Endothelial cell of umbilical vein (primary cell): Measurements from ENCODE around the gene KCNG2. TPM values are rescaled to one million over a fixed set of nuclear protein-coding genes. Genes with fewer than 3 reads are reported as not detected.

Experiments used
- BruUV-seq: library from RNA; stranded (reverse); fragments of 400-500 nt; replicated peaks from 2 replicates; lab custom pipeline; 2021; lab: Mats Ljungman, UMichigan
- CTCF ChIA-PET: fragments of 300-600, 350-600 bp; sonication (Branson Sonifier 250); formaldehyde crosslinking; loops from one replicate; lab custom pipeline; 2021; ENCODE audit warnings: antibody characterized with exemption, inconsistent platforms; lab: Charles Lee
- POLR2A ChIA-PET: fragments of 300-600, 350-600 bp; sonication (Branson Sonifier 250); formaldehyde crosslinking; loops from one replicate; lab custom pipeline; 2021; ENCODE audit warnings: antibody characterized with exemption, inconsistent platforms; lab: Charles Lee
- DNase-seq: peaks from one replicate; pipeline ENCODE4 v3.0.0-alpha.2; 2011; ENCODE audit warnings: low read depth, low spot score
- FAIRE-seq: peaks from 2 replicates; lab custom pipeline; 2011; peaks lifted over from hg19 to GRCh38; lab: Jason Lieb, UNC
- H2AFZ ChIP-seq: 2 replicates; pipeline ENCODE4 v1.6.0; 2012; ENCODE audit warnings: low read depth, low read length, control low read depth, inconsistent platforms
- H3K27ac ChIP-seq: 2 replicates; pipeline ENCODE4 v1.5.1; 2011; ENCODE audit warnings: low read depth, mild to moderate bottlenecking, control low read depth, low read length, moderate library complexity; ENCODE audit not compliant: insufficient read depth
- H3K27me3 ChIP-seq, 2 experiments: 2 replicates each; pipeline versions ENCODE4 v1.6.0 to v1.6.1; 2011; ENCODE audit warnings: low read length in 2 of 2, mixed read lengths in 1 of 2; ENCODE audit not compliant: control insufficient read depth in 2 of 2, insufficient read depth in 2 of 2
- H3K36me3 ChIP-seq, 2 experiments: 2 replicates in 1 of 2; 3 replicates in 1 of 2; pipeline ENCODE4 v1.5.1; 2011; ENCODE audit warnings: low read length in 2 of 2, mild to moderate bottlenecking in 1 of 2, moderate library complexity in 1 of 2; ENCODE audit not compliant: control insufficient read depth in 2 of 2, insufficient read depth in 2 of 2; ENCODE audit errors: extremely low read depth in 1 of 2
- H3K4me1 ChIP-seq: 3 replicates; pipeline ENCODE4 v1.5.1; 2011; ENCODE audit warnings: mild to moderate bottlenecking, low read length; ENCODE audit not compliant: control insufficient read depth, insufficient read depth; ENCODE audit errors: extremely low read depth
- H3K4me2 ChIP-seq: 2 replicates; pipeline ENCODE4 v1.6.1; 2011; ENCODE audit warnings: low read length, control low read depth, mixed read lengths; ENCODE audit not compliant: insufficient read depth
- H3K4me3 ChIP-seq, 3 experiments: fragments of 200-600 bp in 1 of 3; sonication (generic), shearing (Covaris generic) in 1 of 3; replicated peaks in 1 of 3; 2 replicates each; pipeline ENCODE4 v1.5.1; 2011 to 2016; ENCODE audit warnings: control low read depth in 3 of 3, low read length in 3 of 3, mild to moderate bottlenecking in 2 of 3, inconsistent platforms in 1 of 3, low read depth in 1 of 3, moderate library complexity in 1 of 3; ENCODE audit not compliant: insufficient read depth in 1 of 3
- H3K79me2 ChIP-seq: 2 replicates; pipeline ENCODE4 v1.6.0; 2012; ENCODE audit warnings: low read length, inconsistent platforms; ENCODE audit not compliant: control insufficient read depth, insufficient read depth
- H3K9ac ChIP-seq: replicated peaks from 2 replicates; pipeline ENCODE3; 2011; ENCODE audit warnings: low read length, control low read depth; ENCODE audit not compliant: insufficient read depth; ENCODE audit errors: extremely low read depth
- H3K9me1 ChIP-seq: replicated peaks from 3 replicates; pipeline ENCODE4 v1.6.0; 2011; ENCODE audit warnings: mild to moderate bottlenecking, low read length; ENCODE audit not compliant: control insufficient read depth, insufficient read depth; ENCODE audit errors: extremely low read depth
- H3K9me3 ChIP-seq: replicated peaks from 2 replicates; pipeline ENCODE4 v1.5.1; 2012; ENCODE audit warnings: low read length, inconsistent platforms; ENCODE audit not compliant: control insufficient read depth, insufficient read depth
- H4K20me1 ChIP-seq: replicated peaks from 2 replicates; pipeline ENCODE3; 2011; ENCODE audit warnings: mild to moderate bottlenecking, low read length; ENCODE audit not compliant: control insufficient read depth, insufficient read depth; ENCODE audit errors: extremely low read depth
- CTCF ChIP-seq, 2 donors: IDR thresholded peaks; 1 replicate in 1 of 2; 2 replicates in 1 of 2; pipeline ENCODE4 v1.5.1; 2011; ENCODE audit warnings: low read length in 2 of 2, mild to moderate bottlenecking in 2 of 2, moderate library complexity in 2 of 2, control low read depth in 1 of 2, inconsistent platforms in 1 of 2, low read depth in 1 of 2; ENCODE audit not compliant: insufficient read depth in 1 of 2; ENCODE audit errors: extremely low read depth in 1 of 2
- EZH2 ChIP-seq: IDR thresholded peaks from 2 replicates; pipeline ENCODE4 v1.6.1; 2012; ENCODE audit warnings: borderline replicate concordance, low read depth, mild to moderate bottlenecking, moderate library complexity, low read length, inconsistent platforms; ENCODE audit not compliant: severe bottlenecking
- FOS ChIP-seq: IDR thresholded peaks from 2 replicates; pipeline ENCODE4 v1.6.1; 2011; ENCODE audit warnings: mild to moderate bottlenecking, low read length, moderate library complexity, borderline replicate concordance; ENCODE audit not compliant: insufficient read depth
- GATA2 ChIP-seq: IDR thresholded peaks from 2 replicates; pipeline ENCODE4 v1.7.0; 2011; ENCODE audit warnings: low read depth, mild to moderate bottlenecking, moderate library complexity, mixed read lengths, low read length; ENCODE audit not compliant: insufficient read length, insufficient read depth
- JUN ChIP-seq: IDR thresholded peaks from 2 replicates; pipeline ENCODE4 v1.6.1; 2011; ENCODE audit warnings: borderline replicate concordance, low read depth; ENCODE audit not compliant: insufficient read length, insufficient read depth
- MAX ChIP-seq: IDR thresholded peaks from 2 replicates; pipeline ENCODE4 v1.6.1; 2011; ENCODE audit not compliant: insufficient read depth, insufficient read length
- MYC ChIP-seq: IDR thresholded peaks from one replicate; pipeline ENCODE4 v1.6.1; 2011; ENCODE audit warnings: mild to moderate bottlenecking, low read depth, low read length
- POLR2A ChIP-seq: IDR thresholded peaks from 2 replicates; pipeline ENCODE4 v1.6.1; 2012; ENCODE audit warnings: low read depth, mild to moderate bottlenecking, control low read depth, low read length
- POLR2AphosphoS5 ChIP-seq: IDR thresholded peaks from 2 replicates; pipeline ENCODE4 v1.6.1; 2012; ENCODE audit warnings: low read depth, mild to moderate bottlenecking, control low read depth, low read length, moderate library complexity; ENCODE audit not compliant: insufficient read depth
- dilution Hi-C: fragments of 300-500 bp; cut with MboI; formaldehyde crosslinking; loops from one replicate; pipeline ENCODE4 v1.15.0; 2019; ENCODE audit warnings: low sequenced_read_pairs; ENCODE audit not compliant: extremely low pct_ligation_motif_present
- intact Hi-C: fragments of 100-400 bp; cut with micrococcal nuclease; formaldehyde crosslinking; loops from one replicate; pipeline ENCODE4 v1.10.0; 2022
- polyA plus RNA-seq, 4 experiments: library from polyadenylated mRNA; depleted of rRNA in 3 of 4; stranded (reverse) in 3 of 4; unstranded in 1 of 4; fragments of >200 nt; gene quantifications; 2 replicates each; pipeline versions ENCODE4 v1.2.1 to v1.2.3, GENCODE V29; 2011 to 2012; ENCODE audit warnings: missing spikeins in 1 of 4
- total RNA-seq: library from RNA; stranded (reverse); gene quantifications from 2 replicates; pipeline ENCODE4 v1.2.3, GENCODE V29; 2021

The KCNG2 gene
- total and polyA plus RNA-seq, 2 donors (not counting 3 experiments of a cell fraction or from before 2014, with no cell fraction given): not detected

GRCh38 chr18:79938196-79938595 is 140.5 kb downstream of the KCNG2 start:
- H2AFZ ChIP-seq: no peak overlapping the region
- intact Hi-C loops (no loop called here), dilution Hi-C loops (no loop called here)
- FAIRE-seq: no peak
- H3K9me1 ChIP-seq: no peaks in the 10 kb centered on the region
- no peaks in the 10 kb centered on the region for H4K20me1 ChIP-seq
- CTCF ChIA-PET: no interaction called here
- no peaks in the 10 kb centered on the region for H3K27me3 ChIP-seq
- POLR2A ChIA-PET: no interaction called here
- H3K4me2 ChIP-seq: no peak overlapping the region
- no peaks in the 10 kb centered on the region for H3K9me3 ChIP-seq
- BruUV-seq: no TSS peak
- H3K79me2 ChIP-seq: peaks cover 28% of the 10 kb centered on the region
- H3K9ac ChIP-seq: no peak overlapping the region
- TF ChIP-seq POLR2A: no peak
- no peak for TF ChIP-seq POLR2AphosphoS5
- TF ChIP-seq JUN: no peak
- TF ChIP-seq EZH2: no peak
- no peak for TF ChIP-seq FOS
- no peak for TF ChIP-seq MYC
- no peak for TF ChIP-seq CTCF (IDR thresholded peaks at IDR 0.05; ENCODE audit: extremely low read depth in 1 of 2, insufficient read depth in 1 of 2, low read depth in 1 of 2, low read length in 2 of 2)
- TF ChIP-seq GATA2: no peak
- no peak for TF ChIP-seq MAX
- no peak overlapping the region for H3K27ac ChIP-seq
- H3K36me3 ChIP-seq: peaks cover 4 to 28% of the 10 kb centered on the region in 2 experiments
- no peaks in the 10 kb centered on the region for H3K4me1 ChIP-seq
- no peak overlapping the region for H3K4me3 ChIP-seq
- no peak for DNase-seq
